Astrocyte of the cerebellum (primary cell): ENCODE measurements around the gene ZSWIM7.
A peak's percentile ranks its signal among the peaks of the same experiment; 100 is the strongest.

ENCODE experiments used
- DNase-seq: peaks from one replicate; pipeline ENCODE4 v3.0.0-alpha.2; 2011; ENCODE audit warnings: low read depth
- H3K4me3 ChIP-seq: 2 replicates; pipeline ENCODE4 v1.5.1; 2011; ENCODE audit warnings: mild to moderate bottlenecking, low read depth, low read length, moderate library complexity
- CTCF ChIP-seq: IDR thresholded peaks from 2 replicates; pipeline ENCODE4 v1.5.1; 2012; ENCODE audit warnings: low read length, low read depth, moderate library complexity, mild to moderate bottlenecking; ENCODE audit errors: missing control alignments
- in situ Hi-C: cut with HindIII; loops from 2 replicates; pipeline ENCODE4 v1.10.0; 2017; ENCODE audit warnings: low sequenced_read_pairs

Gene ZSWIM7

GRCh38 chr17:15978606-15979005 is 20.9 kb downstream of the ZSWIM7 start:
- H3K4me3 ChIP-seq, result no peak overlapping the region
- in situ Hi-C loops, result no loop called here
- DNase-seq, result no peak
- TF ChIP-seq CTCF, result no peak

- DNase-seq, result no peak
- in situ Hi-C loops, result no loop called here
- no peak for TF ChIP-seq CTCF
- H3K4me3 ChIP-seq, result no peak overlapping the region
These were observed 21.6 kb downstream of the ZSWIM7 start for GRCh38 chr17:15977894-15978293.

GRCh38 chr17:15973834-15974233 is 25.7 kb downstream of the ZSWIM7 start:
- H3K4me3 ChIP-seq, result no peak overlapping the region
- in situ Hi-C loops, result no loop called here
- TF ChIP-seq CTCF, result no peak
- DNase-seq, result no peak

GRCh38 chr17:15973016-15973415 is 26.5 kb downstream of the ZSWIM7 start:
- DNase-seq, result peak; percentile 34
- TF ChIP-seq CTCF, result no peak
- in situ Hi-C loops, result no loop called here
- no peak overlapping the region for H3K4me3 ChIP-seq

GRCh38 chr17:15972497-15972951 is 27.0 kb downstream of the ZSWIM7 start:
- no peak overlapping the region for H3K4me3 ChIP-seq
- in situ Hi-C loops, result no loop called here
- TF ChIP-seq CTCF, result no peak
- no peak for DNase-seq

GRCh38 chr17:15971882-15972281 is 27.6 kb downstream of the ZSWIM7 start:
- DNase-seq, result no peak
- TF ChIP-seq CTCF, result no peak
- no peak overlapping the region for H3K4me3 ChIP-seq
- in situ Hi-C loops, result no loop called here
